GM23248 (cell line): ENCODE results near the gene RORB. TPM values are rescaled to one million over a fixed set of nuclear protein-coding genes. Genes with fewer than 3 reads are reported as not detected.
"Not testable (repeated sequence)": the region's sequence is repeated elsewhere in the genome, so short reads cannot be mapped to it uniquely, and the experiment has no call there.

Experiments used
- DNase-seq: peaks from one replicate; pipeline ENCODE4 v3.0.0-alpha.2; 2015
- H2AFZ ChIP-seq: fragments of 200-600 bp; sonication (generic); 2 replicates; pipeline ENCODE4 v1.6.1; 2016; ENCODE audit warnings: antibody characterized with exemption
- H3F3A ChIP-seq: fragments of 200-600 bp; sonication (generic); 2 replicates; pipeline ENCODE4 v1.6.1; 2016; ENCODE audit warnings: mild to moderate bottlenecking, antibody characterized with exemption, mixed run types; ENCODE audit not compliant: insufficient read depth
- H3K27ac ChIP-seq: fragments of 200-600 bp; sonication (generic); 2 replicates; pipeline ENCODE4 v1.5.1; 2016; ENCODE audit warnings: mild to moderate bottlenecking
- H3K27me3 ChIP-seq: fragments of 200-600 bp; sonication (generic); replicated peaks from 2 replicates; pipeline ENCODE4 v1.6.1; 2016; ENCODE audit warnings: mild to moderate bottlenecking; ENCODE audit not compliant: insufficient read depth
- H3K36me3 ChIP-seq: fragments of 200-600 bp; sonication (generic); 2 replicates; pipeline ENCODE4 v1.6.1; 2016; ENCODE audit warnings: low read depth, mild to moderate bottlenecking
- H3K4me1 ChIP-seq: fragments of 200-600 bp; sonication (generic); 2 replicates; pipeline ENCODE4 v1.6.1; 2016; ENCODE audit warnings: mild to moderate bottlenecking; ENCODE audit not compliant: insufficient read depth
- H3K4me2 ChIP-seq: fragments of 200-600 bp; sonication (generic); one replicate; pipeline ENCODE4 v1.6.1; 2016; ENCODE audit warnings: mild to moderate bottlenecking; ENCODE audit not compliant: unreplicated experiment
- H3K4me3 ChIP-seq: fragments of 200-600 bp; sonication (generic); 2 replicates; pipeline ENCODE4 v1.5.1; 2016; ENCODE audit warnings: mild to moderate bottlenecking
- H3K79me2 ChIP-seq: fragments of 200-600 bp; sonication (generic); 2 replicates; pipeline ENCODE4 v1.6.1; 2016; ENCODE audit warnings: mild to moderate bottlenecking; ENCODE audit not compliant: insufficient read depth
- H3K9ac ChIP-seq: fragments of 200-600 bp; sonication (generic); 2 replicates; pipeline ENCODE4 v1.6.1; 2016; ENCODE audit warnings: mild to moderate bottlenecking
- H3K9me2 ChIP-seq: fragments of 200-600 bp; sonication (generic); 2 replicates; pipeline ENCODE4 v1.6.1; 2016; ENCODE audit warnings: mixed run types, mild to moderate bottlenecking, moderate library complexity; ENCODE audit not compliant: insufficient read depth
- H3K9me3 ChIP-seq: fragments of 200-600 bp; sonication (generic); one replicate; pipeline ENCODE4 v1.6.1; 2017; ENCODE audit warnings: low read depth
- H4K20me1 ChIP-seq: fragments of 200-600 bp; sonication (generic); 2 replicates; pipeline ENCODE4 v1.6.0; 2016; ENCODE audit not compliant: insufficient read depth
- EZH2 ChIP-seq: fragments of 200-600 bp; sonication (generic); IDR thresholded peaks from 2 replicates; pipeline ENCODE4 v1.6.1; 2018; ENCODE audit warnings: antibody characterized with exemption, mild to moderate bottlenecking; ENCODE audit not compliant: insufficient read depth, poor library complexity, severe bottlenecking
- EZH2phosphoT487 ChIP-seq: fragments of 200-600 bp; sonication (generic); IDR thresholded peaks from 2 replicates; pipeline ENCODE4 v1.6.1; 2018; ENCODE audit warnings: antibody characterized with exemption, moderate library complexity, mild to moderate bottlenecking, low read depth; ENCODE audit not compliant: insufficient read depth
- WGBS, 2 experiments: methylation state at CpG; one replicate each; pipeline ENCODE4 v1.1.6; 2015 to 2017; ENCODE audit warnings: low lambda C conversion rate in 2 of 2, low coverage in 1 of 2; ENCODE audit errors: missing lambda C conversion rate in 2 of 2; 5-methylcytosine and 5-hydroxymethylcytosine counted together
- in situ Hi-C: fragments of 300-500 bp; cut with MboI; formaldehyde crosslinking; loops from 2 replicates; pipeline ENCODE4 v1.15.0; 2020
- polyA plus RNA-seq: library from polyadenylated mRNA; unstranded; fragments of >200 nt; fragmentation: Nextera tagmentation; extraction: Ambion mirVana; gene quantifications from 2 replicates; pipeline ENCODE4 v1.2.1, GENCODE V29; 2016
- total RNA-seq: library from RNA; depleted of rRNA; stranded (reverse); fragments of >200 nt; shearing (Covaris generic); gene quantifications from 2 replicates; pipeline ENCODE4 v1.2.3, GENCODE V29; 2014

Gene RORB
- total and polyA plus RNA-seq, 2 experiments from 2014 or later = not detected

DNA sequence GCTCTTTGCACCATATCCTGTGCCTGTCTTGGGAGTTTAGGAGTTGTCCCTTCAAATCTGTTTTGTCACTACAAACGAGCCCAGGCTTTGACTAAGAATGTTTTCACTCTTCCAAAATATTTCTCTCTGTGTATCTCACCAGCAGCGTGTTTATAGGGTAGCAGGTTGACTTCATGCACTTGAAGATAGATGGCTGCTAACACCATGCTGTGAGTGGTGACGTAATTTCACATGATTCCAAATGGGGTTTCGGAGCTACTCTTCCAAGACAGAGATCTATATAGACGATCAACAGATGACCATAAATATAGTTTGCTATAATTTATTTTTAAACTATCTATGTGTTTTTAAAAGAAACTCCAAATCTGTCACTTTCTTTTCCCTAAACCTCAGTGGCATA, 30.6 kb downstream of the RORB start:
- in situ Hi-C loops = loop anchor here (25.0 kb wide), 1 partner anchor 110 kb away; no protein-coding TSS in a partner anchor
- no peaks in the 10 kb centered on the region for H3K79me2 ChIP-seq
- H3K9ac ChIP-seq = no peak overlapping the region
- no peaks in the 10 kb centered on the region for H4K20me1 ChIP-seq
- no peak overlapping the region for H3K27ac ChIP-seq
- no peak overlapping the region for H3K4me2 ChIP-seq
- H2AFZ ChIP-seq = no peak overlapping the region
- no peaks in the 10 kb centered on the region for H3K9me3 ChIP-seq
- H3K36me3 ChIP-seq = no peaks in the 10 kb centered on the region
- no peak for TF ChIP-seq EZH2
- no peak for TF ChIP-seq EZH2phosphoT487
- H3K4me3 ChIP-seq = no peak overlapping the region
- DNase-seq = no peak
- no peaks in the 10 kb centered on the region for H3K9me2 ChIP-seq
- no peaks in the 10 kb centered on the region for H3K4me1 ChIP-seq
- 45 to 48% methylated on average over 5 of the region's 5 CpGs for WGBS, 2 experiments
- H3K27me3 ChIP-seq = no peaks in the 10 kb centered on the region
- H3F3A ChIP-seq = no peaks in the 10 kb centered on the region

DNA sequence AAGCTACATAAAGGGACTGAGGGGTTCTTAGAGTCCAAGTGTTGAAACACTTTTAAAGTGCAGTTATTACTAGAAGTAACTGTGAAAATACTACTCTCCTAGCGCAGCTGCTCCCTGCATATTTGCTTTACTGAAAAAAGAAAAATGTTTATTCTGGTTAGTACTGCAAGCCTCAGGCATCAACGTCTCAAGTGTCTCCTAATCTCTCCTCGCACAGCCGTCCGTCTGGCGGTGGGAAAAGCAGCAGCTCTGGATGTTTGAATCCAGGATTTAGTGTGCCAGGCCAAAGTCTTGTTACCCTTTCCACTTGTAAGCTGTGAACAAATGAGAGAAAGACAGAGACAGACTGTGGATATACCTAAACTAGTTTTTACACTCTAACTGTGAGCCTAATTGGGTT, 31.1 kb downstream of the RORB start:
- TF ChIP-seq EZH2 (no peak), EZH2phosphoT487 (no peak)

DNA sequence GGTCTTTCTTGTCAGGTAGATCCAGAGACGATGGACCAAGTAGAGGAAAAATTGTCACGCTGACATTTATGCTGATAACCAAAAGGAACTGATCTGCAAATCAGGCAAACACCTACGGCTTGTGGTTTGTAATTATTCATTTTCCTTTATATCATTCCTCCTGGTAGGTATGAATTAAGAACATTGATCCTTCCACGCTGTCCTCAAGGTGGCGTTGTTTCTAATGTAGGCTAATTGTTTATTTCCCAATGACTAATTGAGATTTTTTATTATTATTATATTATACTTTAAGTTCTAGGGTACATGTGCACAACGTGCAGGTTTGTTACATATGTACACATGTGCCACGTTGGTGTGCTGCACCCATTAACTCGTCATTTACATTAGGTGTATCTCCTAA, 33.3 kb downstream of the RORB start:
- not testable (repeated sequence) for H3K9ac ChIP-seq, DNase-seq, H3K79me2 ChIP-seq, H3K27ac ChIP-seq, H3K9me3 ChIP-seq, H3K9me2 ChIP-seq, H3K36me3 ChIP-seq, H3F3A ChIP-seq, H4K20me1 ChIP-seq, H3K4me2 ChIP-seq, H3K4me3 ChIP-seq, H3K4me1 ChIP-seq, H3K27me3 ChIP-seq, H2AFZ ChIP-seq
- WGBS, 2 experiments = 62 to 65% methylated on average over 8 of the region's 8 CpGs
- in situ Hi-C loops = loop anchor here (25.0 kb wide), 1 partner anchor 107 kb away; no protein-coding TSS in a partner anchor

More for the DNA sequence above, 31.1 kb downstream of the RORB start:
- H3K36me3 ChIP-seq = no peaks in the 10 kb centered on the region
- 57 to 64% methylated on average over 6 of the region's 6 CpGs for WGBS, 2 experiments
- H3K4me1 ChIP-seq = no peaks in the 10 kb centered on the region
- H3K4me2 ChIP-seq = no peak overlapping the region
- no peak overlapping the region for H3K4me3 ChIP-seq
- H3F3A ChIP-seq = no peaks in the 10 kb centered on the region
- in situ Hi-C loops = loop anchor here (25.0 kb wide), 1 partner anchor 109 kb away; no protein-coding TSS in a partner anchor
- H2AFZ ChIP-seq = no peak overlapping the region
- H3K9ac ChIP-seq = no peak overlapping the region
- no peak overlapping the region for H3K27ac ChIP-seq
- H3K9me2 ChIP-seq = no peaks in the 10 kb centered on the region
- H4K20me1 ChIP-seq = no peaks in the 10 kb centered on the region
- no peaks in the 10 kb centered on the region for H3K9me3 ChIP-seq
- H3K79me2 ChIP-seq = no peaks in the 10 kb centered on the region
- no peak for DNase-seq
- H3K27me3 ChIP-seq = no peaks in the 10 kb centered on the region

DNA sequence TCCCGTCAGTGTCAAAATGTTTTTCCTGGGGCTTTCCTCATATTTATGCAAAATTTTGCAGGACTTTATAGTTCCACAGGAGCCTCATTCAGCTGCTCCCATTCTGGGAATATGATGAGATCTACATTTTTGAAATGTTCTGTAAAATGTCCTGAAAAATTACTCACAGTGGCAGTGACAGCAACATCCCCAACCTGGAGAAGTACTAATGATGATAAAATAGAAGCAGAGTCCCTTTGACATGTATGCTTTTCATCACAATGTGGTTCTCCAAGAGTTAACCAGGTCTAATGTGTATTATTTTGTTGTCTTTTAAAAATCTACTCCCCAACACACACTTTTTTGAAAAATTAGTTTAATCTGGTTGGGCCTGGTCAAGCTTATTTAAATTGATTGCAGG, 36.1 kb downstream of the RORB start:
- Histone ChIP-seq H3K27me3 (no peaks in the 10 kb centered on the region), H3K36me3 (no peaks in the 10 kb centered on the region), H3K27ac (no peak overlapping the region), H3K79me2 (no peaks in the 10 kb centered on the region), H3K9me3 (no peaks in the 10 kb centered on the region), H3K4me2 (no peak overlapping the region), H4K20me1 (no peaks in the 10 kb centered on the region), H3K4me1 (no peaks in the 10 kb centered on the region), H3K4me3 (no peak overlapping the region), H3F3A (no peaks in the 10 kb centered on the region), H2AFZ (no peak overlapping the region), H3K9me2 (no peaks in the 10 kb centered on the region), H3K9ac (no peak overlapping the region)
- in situ Hi-C loops = loop anchor here (25.0 kb wide), 1 partner anchor 104 kb away; no protein-coding TSS in a partner anchor
- no peak for DNase-seq
- TF ChIP-seq EZH2phosphoT487 (no peak), EZH2 (no peak)
- 39 to 54% methylated on average over 1 of the region's 1 CpG for WGBS, 2 experiments

DNA sequence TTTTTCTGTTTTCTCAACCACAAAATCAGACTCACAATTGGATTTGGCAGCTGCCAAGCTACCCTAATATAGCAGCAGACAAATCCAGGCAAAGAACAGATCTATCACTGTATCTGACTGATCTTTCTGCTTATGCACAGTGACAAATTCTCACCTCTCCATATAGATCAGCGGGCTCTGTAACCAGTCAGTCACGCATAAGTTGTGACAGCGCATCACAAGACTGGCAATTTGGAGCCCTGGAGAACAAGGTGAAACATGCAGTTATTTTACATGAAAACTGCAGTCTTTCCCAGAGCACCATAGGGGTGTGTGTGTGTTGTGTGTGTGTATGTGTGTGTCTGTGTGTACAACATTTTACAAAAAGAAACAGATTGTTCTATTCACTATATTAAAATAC, 37.7 kb downstream of the RORB start:
- in situ Hi-C loops = loop anchor here (25.0 kb wide), 1 partner anchor 102 kb away; no protein-coding TSS in a partner anchor
- WGBS, 2 experiments = 81 to 84% methylated on average over 3 of the region's 3 CpGs
- H3K4me1 ChIP-seq = no peaks in the 10 kb centered on the region

More for the DNA sequence above, 37.7 kb downstream of the RORB start:
- Histone ChIP-seq H3K27me3 (no peaks in the 10 kb centered on the region), H2AFZ (no peak overlapping the region), H3K27ac (no peak overlapping the region), H3K9me2 (no peaks in the 10 kb centered on the region), H3K36me3 (no peaks in the 10 kb centered on the region), H3K79me2 (no peaks in the 10 kb centered on the region), H3K4me2 (no peak overlapping the region), H3K9ac (no peak overlapping the region), H3K9me3 (no peaks in the 10 kb centered on the region), H3F3A (no peaks in the 10 kb centered on the region), H4K20me1 (no peaks in the 10 kb centered on the region), H3K4me3 (no peak overlapping the region)
- no peak for DNase-seq
- no peak for TF ChIP-seq EZH2phosphoT487
- no peak for TF ChIP-seq EZH2
